GM23338 (cell line): ENCODE data around the gene KLK12. TPM values are rescaled to one million over a fixed set of nuclear protein-coding genes. Genes with fewer than 3 reads are reported as not detected.

Experiments
- ATAC-seq: fragments of 200-7000 bp; cut with Tn5 transposase; 3 replicates; pipeline ENCODE4 v1.9.1; 2020
- DNase-seq: peaks from one replicate; pipeline ENCODE4 v3.0.0-alpha.2; 2015; ENCODE audit warnings: low spot score
- H2AFZ ChIP-seq: fragments of 200-600 bp; sonication (generic); 2 replicates; pipeline ENCODE4 v1.8.0; 2016; ENCODE audit warnings: antibody characterized with exemption, mild to moderate bottlenecking, moderate library complexity
- H3F3A ChIP-seq: fragments of 200-600 bp; sonication (generic); replicated peaks from 2 replicates; pipeline ENCODE4 v1.8.0; 2017; ENCODE audit warnings: antibody characterized with exemption, mixed run types, low read depth
- H3K27ac ChIP-seq: fragments of 200-600 bp; sonication (generic); 2 replicates; pipeline ENCODE4 v1.6.1; 2016; ENCODE audit warnings: low read depth
- H3K27me3 ChIP-seq: fragments of 200-600 bp; sonication (generic); 2 replicates; pipeline ENCODE4 v1.8.0; 2016; ENCODE audit warnings: mild to moderate bottlenecking, mixed run types, moderate library complexity; ENCODE audit not compliant: insufficient read depth
- H3K36me3 ChIP-seq: fragments of 200-600 bp; sonication (generic); 2 replicates; pipeline ENCODE4 v1.8.0; 2016; ENCODE audit warnings: mild to moderate bottlenecking; ENCODE audit not compliant: insufficient read depth
- H3K4me1 ChIP-seq: fragments of 200-600 bp; sonication (generic); 2 replicates; pipeline ENCODE4 v1.8.0; 2016; ENCODE audit warnings: mild to moderate bottlenecking, moderate library complexity; ENCODE audit not compliant: insufficient read depth
- H3K4me2 ChIP-seq: fragments of 200-600 bp; sonication (generic); 2 replicates; pipeline ENCODE4 v1.7.1; 2017; ENCODE audit warnings: mixed run types
- H3K4me3 ChIP-seq: fragments of 200-600 bp; sonication (generic); 2 replicates; pipeline ENCODE4 v1.6.1; 2016; ENCODE audit warnings: mixed run types
- H3K79me2 ChIP-seq: fragments of 200-600 bp; sonication (generic); replicated peaks from 2 replicates; pipeline ENCODE4 v1.8.0; 2017; ENCODE audit warnings: mild to moderate bottlenecking; ENCODE audit not compliant: insufficient read depth
- H3K9me2 ChIP-seq: fragments of 200-600 bp; sonication (generic); 2 replicates; pipeline ENCODE4 v1.8.0; 2017; ENCODE audit not compliant: insufficient read depth
- H4K20me1 ChIP-seq: fragments of 200-600 bp; sonication (generic); replicated peaks from 2 replicates; pipeline ENCODE4 v1.8.0; 2017; ENCODE audit warnings: mild to moderate bottlenecking; ENCODE audit not compliant: insufficient read depth
- H3K27ac Mint-ChIP-seq: 2 replicates; pipeline ENCODE4 v1.8.0; 2020; ENCODE audit warnings: inconsistent platforms, mild to moderate bottlenecking, moderate library complexity, mixed read lengths
- H3K27me3 Mint-ChIP-seq: 3 replicates; pipeline ENCODE4 v1.8.0; 2022; ENCODE audit warnings: low read depth, mild to moderate bottlenecking, moderate library complexity, mixed read lengths, inconsistent platforms; ENCODE audit not compliant: insufficient read depth, poor library complexity
- H3K36me3 Mint-ChIP-seq: 3 replicates; pipeline ENCODE4 v1.8.0; 2021; ENCODE audit warnings: low read depth, mild to moderate bottlenecking, inconsistent platforms, moderate library complexity, mixed read lengths
- H3K4me1 Mint-ChIP-seq: 3 replicates; pipeline ENCODE4 v1.8.0; 2020; ENCODE audit warnings: mild to moderate bottlenecking, inconsistent platforms, mixed read lengths
- H3K4me3 Mint-ChIP-seq: 3 replicates; pipeline ENCODE4 v1.8.0; 2021; ENCODE audit warnings: moderate library complexity, mild to moderate bottlenecking, inconsistent platforms, mixed read lengths
- H3K9me3 Mint-ChIP-seq: 3 replicates; pipeline ENCODE4 v1.8.0; 2020; ENCODE audit warnings: moderate library complexity, mild to moderate bottlenecking, inconsistent platforms, mixed read lengths
- CREB1 ChIP-seq: fragments of 250-450 bp; sonication (Bioruptor Pico); IDR thresholded peaks from 2 replicates; pipeline ENCODE4 v1.5.0; 2020; ENCODE audit warnings: low read depth, mild to moderate bottlenecking, moderate library complexity
- CTCF ChIP-seq, 2 experiments: fragments of 200-600 bp in 1 of 2; sonication (generic) in 1 of 2; conservative IDR thresholded peaks; 2 replicates each; pipeline versions ENCODE4 v1.5.1 to v1.6.1; 2016 to 2017; ENCODE audit warnings: antibody characterized with exemption in 2 of 2, low read depth in 2 of 2, mild to moderate bottlenecking in 2 of 2, moderate library complexity in 1 of 2
- EZH2phosphoT487 ChIP-seq: fragments of 200-600 bp; sonication (generic); IDR thresholded peaks from one replicate; pipeline ENCODE4 v1.8.1; 2018; ENCODE audit warnings: antibody characterized with exemption; ENCODE audit not compliant: unreplicated experiment
- NANOG ChIP-seq: IDR thresholded peaks from 2 replicates; pipeline ENCODE4 v1.6.1; 2016; ENCODE audit warnings: antibody characterized with exemption, borderline replicate concordance
- POLR2AphosphoS5 ChIP-seq: IDR thresholded peaks from 2 replicates; pipeline ENCODE4 v1.6.1; 2016; ENCODE audit warnings: antibody characterized with exemption, low read depth
- REST ChIP-seq: IDR thresholded peaks from one replicate; pipeline ENCODE4 v1.6.1; 2018; ENCODE audit warnings: antibody characterized with exemption; ENCODE audit not compliant: unreplicated experiment
- ZNF114 ChIP-seq: fragments of 250-450 bp; sonication (Bioruptor Pico); IDR thresholded peaks from 2 replicates; pipeline ENCODE4 v1.5.0; 2020; ENCODE audit warnings: mild to moderate bottlenecking, moderate library complexity
- ZNF462 ChIP-seq: fragments of 250-450 bp; sonication (Bioruptor Pico); IDR thresholded peaks from 2 replicates; pipeline ENCODE4 v1.5.0; 2020; ENCODE audit warnings: mild to moderate bottlenecking, moderate library complexity
- polyA plus RNA-seq: library from polyadenylated mRNA; unstranded; fragments of >200 nt; fragmentation: Nextera tagmentation; extraction: Ambion mirVana; gene quantifications from 2 replicates; pipeline ENCODE4 v1.2.1, GENCODE V29; 2016
- total RNA-seq: library from RNA; depleted of rRNA; stranded (reverse); fragments of >200 nt; shearing (Covaris generic); gene quantifications from 2 replicates; pipeline ENCODE4 v1.2.3, GENCODE V29; 2014

Gene KLK12
- total and polyA plus RNA-seq, 2 experiments from 2014 or later: not detected

GRCh38 chr19:51002089-51002532 lies 32.7 kb downstream of the KLK12 start (continued):
- TF ChIP-seq ZNF462 (CRISPR knock-in tag) (no peak), NANOG (no peak), CREB1 (CRISPR knock-in tag) (no peak), POLR2AphosphoS5 (no peak), EZH2phosphoT487 (no peak)

- no peak within 1 kb of the TSS; the same call in 1 of the 2 replicates for H3K27ac ChIP-seq
- H3K27ac Mint-ChIP-seq: no peak within 1 kb of the TSS; the same call in 1 of the 2 replicates
- peaks cover 28% of the 10 kb centered on the region for H3K27me3 Mint-ChIP-seq
- H3K4me1 Mint-ChIP-seq: peaks cover 19% of the 10 kb centered on the region
- DNase-seq (peak; percentile 34), ATAC-seq (peak; percentile 16)
- no peaks in the 10 kb centered on the region for H4K20me1 ChIP-seq
- H3K4me3 Mint-ChIP-seq: peak within 1 kb of the TSS; percentile 17; the same call in 1 of the 3 replicates
- H3K79me2 ChIP-seq: no peaks in the 10 kb centered on the region
- no peaks in the 10 kb centered on the region for H3K27me3 ChIP-seq
- H2AFZ ChIP-seq: peak within 1 kb of the TSS; percentile 93
- H3K4me3 ChIP-seq: peak within 1 kb of the TSS; percentile 41
- TF ChIP-seq EZH2phosphoT487: no peak
- no peak for TF ChIP-seq ZNF114 (CRISPR knock-in tag)
- TF ChIP-seq CTCF (conservative IDR thresholded peaks at IDR 0.05; ENCODE audit: low read depth in 2 of 2): no peak
- TF ChIP-seq REST: no peak
- TF ChIP-seq POLR2AphosphoS5: no peak
- peak within 1 kb of the TSS; percentile 72 for H3K4me2 ChIP-seq
- H3K9me2 ChIP-seq: no peaks in the 10 kb centered on the region
- no peaks in the 10 kb centered on the region for H3K36me3 ChIP-seq
- no peaks in the 10 kb centered on the region for H3F3A ChIP-seq
- H3K36me3 Mint-ChIP-seq: no peaks in the 10 kb centered on the region
- H3K4me1 ChIP-seq: peaks cover 17% of the 10 kb centered on the region
- H3K9me3 Mint-ChIP-seq: no peaks in the 10 kb centered on the region; the same call in 1 of the 3 replicates
These were observed 33.3 kb downstream of the KLK12 start, which contains the start of gene KLK8 for GRCh38 chr19:51001515-51001914. TSS of gene KLK8 (minus strand) at chr19:51001604. CDS start at chr19:51001167, 437 bp downstream.
